Progenitor cell of endocrine pancreas (in vitro differentiated cells): ENCODE data around the gene SAFB2. TPM values are rescaled to one million over a fixed set of nuclear protein-coding genes. Genes with fewer than 3 reads are reported as not detected.
A peak's percentile ranks its signal among the peaks of the same experiment; 100 is the strongest.

Source experiments
- DNase-seq: peaks from one replicate; pipeline ENCODE4 v3.0.0; 2021; ENCODE audit warnings: low spot score; ENCODE audit not compliant: unreplicated experiment
- H3K27ac Mint-ChIP-seq: 2 replicates; pipeline ENCODE4 v1.8.0; 2021; ENCODE audit warnings: mild to moderate bottlenecking, moderate library complexity, mixed read lengths
- H3K27me3 Mint-ChIP-seq: 2 replicates; pipeline ENCODE4 v1.8.0; 2021; ENCODE audit warnings: mixed read lengths
- H3K36me3 Mint-ChIP-seq: 2 replicates; pipeline ENCODE4 v1.8.0; 2022; ENCODE audit warnings: mixed read lengths; ENCODE audit not compliant: insufficient read depth
- H3K4me1 Mint-ChIP-seq: 2 replicates; pipeline ENCODE4 v1.8.0; 2021; ENCODE audit warnings: low read depth, mixed read lengths
- H3K4me3 Mint-ChIP-seq: 2 replicates; pipeline ENCODE4 v1.8.0; 2021; ENCODE audit warnings: low read depth, mild to moderate bottlenecking, moderate library complexity, mixed read lengths
- H3K9me3 Mint-ChIP-seq: 2 replicates; pipeline ENCODE4 v1.8.0; 2021; ENCODE audit warnings: low read depth, mixed read lengths
- total RNA-seq: library from RNA; stranded (reverse); gene quantifications from 2 replicates; pipeline ENCODE4 v1.2.1, GENCODE V29; 2021
- TF ChIP-seq, protein P1 (sequence below): fragments of 200-600 bp; sonication (generic); IDR thresholded peaks from one replicate; pipeline ENCODE4 v1.5.0; 2021; ENCODE audit warnings: antibody characterized with exemption, mild to moderate bottlenecking; ENCODE audit not compliant: unreplicated experiment

Gene SAFB2
- total RNA-seq, 1 donor from 2014 or later: 107 TPM

GRCh38 chr19:5571777-5572176 is 50.8 kb downstream of the SAFB2 start:
- Mint-ChIP-seq H3K4me1 (peaks cover 9% of the 10 kb centered on the region), H3K27ac (no peak overlapping the region), H3K4me3 (no peak overlapping the region), H3K9me3 (no peaks in the 10 kb centered on the region), H3K36me3 (no peaks in the 10 kb centered on the region), H3K27me3 (peaks cover 11% of the 10 kb centered on the region)
- no peak for DNase-seq
- TF ChIP-seq, protein P1, sequence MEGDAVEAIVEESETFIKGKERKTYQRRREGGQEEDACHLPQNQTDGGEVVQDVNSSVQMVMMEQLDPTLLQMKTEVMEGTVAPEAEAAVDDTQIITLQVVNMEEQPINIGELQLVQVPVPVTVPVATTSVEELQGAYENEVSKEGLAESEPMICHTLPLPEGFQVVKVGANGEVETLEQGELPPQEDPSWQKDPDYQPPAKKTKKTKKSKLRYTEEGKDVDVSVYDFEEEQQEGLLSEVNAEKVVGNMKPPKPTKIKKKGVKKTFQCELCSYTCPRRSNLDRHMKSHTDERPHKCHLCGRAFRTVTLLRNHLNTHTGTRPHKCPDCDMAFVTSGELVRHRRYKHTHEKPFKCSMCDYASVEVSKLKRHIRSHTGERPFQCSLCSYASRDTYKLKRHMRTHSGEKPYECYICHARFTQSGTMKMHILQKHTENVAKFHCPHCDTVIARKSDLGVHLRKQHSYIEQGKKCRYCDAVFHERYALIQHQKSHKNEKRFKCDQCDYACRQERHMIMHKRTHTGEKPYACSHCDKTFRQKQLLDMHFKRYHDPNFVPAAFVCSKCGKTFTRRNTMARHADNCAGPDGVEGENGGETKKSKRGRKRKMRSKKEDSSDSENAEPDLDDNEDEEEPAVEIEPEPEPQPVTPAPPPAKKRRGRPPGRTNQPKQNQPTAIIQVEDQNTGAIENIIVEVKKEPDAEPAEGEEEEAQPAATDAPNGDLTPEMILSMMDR: no peak

GRCh38 chr19:5567970-5568407 is 54.6 kb downstream of the SAFB2 start:
- Mint-ChIP-seq H3K27me3 (peaks cover 16% of the 10 kb centered on the region), H3K27ac (no peak overlapping the region), H3K9me3 (no peaks in the 10 kb centered on the region), H3K4me1 (peaks cover 8% of the 10 kb centered on the region), H3K36me3 (no peaks in the 10 kb centered on the region), H3K4me3 (no peak overlapping the region)
- TF ChIP-seq, protein P1: no peak
- DNase-seq: no peak

DNA sequence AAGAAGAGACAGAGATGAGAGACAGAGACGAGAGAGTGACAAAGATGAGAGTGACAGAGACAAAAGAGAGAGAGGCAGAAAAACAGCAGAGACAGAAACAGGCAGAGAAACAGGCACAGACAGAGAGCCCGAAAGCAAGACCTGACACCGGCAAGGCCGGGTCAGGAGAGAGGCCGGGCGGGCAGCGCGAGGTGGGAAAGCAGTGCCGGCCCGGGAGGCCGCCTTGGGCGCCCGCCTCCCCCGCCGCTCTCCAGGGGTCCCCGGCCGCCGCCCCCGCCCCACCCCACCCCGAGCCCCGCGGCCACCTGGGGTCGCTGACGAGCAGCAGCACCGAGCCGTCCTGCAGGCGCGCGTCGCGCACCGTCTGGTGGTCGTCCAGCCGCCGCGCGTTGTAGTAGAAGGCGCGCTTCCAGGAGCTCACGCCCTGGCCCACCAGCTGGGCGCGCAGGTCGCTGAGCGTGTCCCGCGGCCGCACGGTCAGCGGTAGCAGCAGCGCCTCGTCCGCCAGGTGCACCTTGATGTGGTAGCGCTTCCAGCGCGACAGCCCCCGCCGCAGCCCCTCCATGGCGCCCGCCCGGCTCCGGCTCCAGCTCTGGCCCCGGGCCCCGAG is 55.1 kb downstream of the SAFB2 start, which contains the start of gene TINCR:
TINCR (minus strand) TSS at position 594 of the 610 bp plus-strand sequence.
- peaks cover 3% of the 10 kb centered on the region for H3K4me1 Mint-ChIP-seq
- H3K27ac Mint-ChIP-seq: no peak within 1 kb of the TSS
- H3K36me3 Mint-ChIP-seq: no peaks in the 10 kb centered on the region
- TF ChIP-seq, protein P1: peak; percentile 45
- H3K9me3 Mint-ChIP-seq: no peaks in the 10 kb centered on the region
- peaks cover 20% of the 10 kb centered on the region for H3K27me3 Mint-ChIP-seq
- DNase-seq: no peak
- H3K4me3 Mint-ChIP-seq: peak within 1 kb of the TSS; percentile 38

GRCh38 chr19:5564930-5565329 is 57.6 kb downstream of the SAFB2 start:
- Mint-ChIP-seq H3K36me3 (peaks cover 1% of the 10 kb centered on the region), H3K27me3 (peaks cover 28% of the 10 kb centered on the region)

GRCh38 chr19:5563935-5564612 is 58.5 kb downstream of the SAFB2 start:
- peaks cover 23% of the 10 kb centered on the region for H3K27me3 Mint-ChIP-seq
- TF ChIP-seq, protein P1: no peak
- H3K9me3 Mint-ChIP-seq: no peaks in the 10 kb centered on the region
- DNase-seq: no peak
- peaks cover 1% of the 10 kb centered on the region for H3K36me3 Mint-ChIP-seq
- no peaks in the 10 kb centered on the region for H3K4me1 Mint-ChIP-seq
- no peak overlapping the region for H3K4me3 Mint-ChIP-seq
- H3K27ac Mint-ChIP-seq: no peak overlapping the region

More at GRCh38 chr19:5564930-5565329, 57.6 kb downstream of the SAFB2 start:
- Mint-ChIP-seq H3K9me3 (no peaks in the 10 kb centered on the region), H3K4me3 (no peak overlapping the region), H3K27ac (no peak overlapping the region), H3K4me1 (no peaks in the 10 kb centered on the region)
- DNase-seq: no peak
- TF ChIP-seq, protein P1: no peak
